Vagina (tissue), 2 donors: ENCODE results near the gene RPL13A.

Source experiments
- POLR2A ChIP-seq, 2 donors: fragments of 450-650 bp; IDR thresholded peaks; one replicate each; pipeline ENCODE4 v1.6.1; 2017; ENCODE audit warnings: antibody characterized with exemption in 2 of 2, mild to moderate bottlenecking in 2 of 2, moderate library complexity in 2 of 2
- POLR2AphosphoS5 ChIP-seq, 2 donors: sonication (generic); formaldehyde crosslinking; IDR thresholded peaks; one replicate each; pipeline ENCODE4 v1.9.0; 2017; ENCODE audit warnings: antibody characterized with exemption in 2 of 2, mild to moderate bottlenecking in 2 of 2, low read depth in 1 of 2; ENCODE audit not compliant: insufficient read depth in 1 of 2
- TF ChIP-seq, protein P1 (sequence below), 3 experiments: fragments of 450-650 bp in 2 of 3; fragments of 200-600 bp in 1 of 3; sonication (generic) in 1 of 3; IDR thresholded peaks; one replicate each; pipeline ENCODE4 v1.5.1; 2017 to 2019; ENCODE audit warnings: antibody characterized with exemption in 3 of 3, mild to moderate bottlenecking in 2 of 3, moderate library complexity in 2 of 3

DNA sequence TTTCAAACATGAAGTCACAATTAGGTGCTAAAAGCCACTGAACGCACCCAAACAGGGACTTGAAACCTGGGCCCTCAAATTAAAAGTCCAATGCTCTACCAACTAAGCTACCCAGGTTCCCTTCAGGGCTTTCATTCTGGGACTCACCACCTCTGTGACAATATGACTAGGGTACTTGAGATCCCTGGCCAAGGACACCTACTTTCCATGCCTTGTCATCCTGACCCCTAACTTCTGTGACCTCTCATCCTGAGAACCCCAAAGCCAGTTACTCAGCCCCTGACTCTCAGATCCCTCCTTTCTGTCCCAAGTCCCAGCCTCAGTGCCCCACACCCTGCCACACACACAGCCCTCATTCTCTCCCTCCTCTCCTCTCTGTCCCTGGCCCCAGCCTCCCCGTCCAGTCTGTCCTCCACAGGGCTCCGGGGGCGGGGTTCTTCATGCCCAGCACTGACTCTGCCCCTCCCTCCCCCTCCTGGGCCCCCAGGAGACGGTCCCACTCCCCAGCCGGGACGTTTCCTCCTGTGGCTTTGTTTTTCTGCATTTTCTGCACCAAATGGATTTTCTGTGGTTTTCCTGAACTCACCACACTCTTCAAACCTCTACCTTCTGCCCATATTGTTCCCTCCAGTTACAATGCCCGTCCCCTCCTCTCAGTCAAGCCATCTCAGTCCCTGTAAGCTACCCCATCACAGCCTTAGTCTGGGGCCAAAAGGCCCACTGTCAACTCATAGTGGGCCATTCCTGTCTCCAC, 47.4 kb downstream of the RPL13A start:
- TF ChIP-seq, protein P1, sequence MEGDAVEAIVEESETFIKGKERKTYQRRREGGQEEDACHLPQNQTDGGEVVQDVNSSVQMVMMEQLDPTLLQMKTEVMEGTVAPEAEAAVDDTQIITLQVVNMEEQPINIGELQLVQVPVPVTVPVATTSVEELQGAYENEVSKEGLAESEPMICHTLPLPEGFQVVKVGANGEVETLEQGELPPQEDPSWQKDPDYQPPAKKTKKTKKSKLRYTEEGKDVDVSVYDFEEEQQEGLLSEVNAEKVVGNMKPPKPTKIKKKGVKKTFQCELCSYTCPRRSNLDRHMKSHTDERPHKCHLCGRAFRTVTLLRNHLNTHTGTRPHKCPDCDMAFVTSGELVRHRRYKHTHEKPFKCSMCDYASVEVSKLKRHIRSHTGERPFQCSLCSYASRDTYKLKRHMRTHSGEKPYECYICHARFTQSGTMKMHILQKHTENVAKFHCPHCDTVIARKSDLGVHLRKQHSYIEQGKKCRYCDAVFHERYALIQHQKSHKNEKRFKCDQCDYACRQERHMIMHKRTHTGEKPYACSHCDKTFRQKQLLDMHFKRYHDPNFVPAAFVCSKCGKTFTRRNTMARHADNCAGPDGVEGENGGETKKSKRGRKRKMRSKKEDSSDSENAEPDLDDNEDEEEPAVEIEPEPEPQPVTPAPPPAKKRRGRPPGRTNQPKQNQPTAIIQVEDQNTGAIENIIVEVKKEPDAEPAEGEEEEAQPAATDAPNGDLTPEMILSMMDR (IDR thresholded peaks at IDR 0.05) = no peak
- no peak for TF ChIP-seq POLR2A (IDR thresholded peaks at IDR 0.05)
- TF ChIP-seq POLR2AphosphoS5 (IDR thresholded peaks at IDR 0.05; ENCODE audit: insufficient read depth in 1 of 2, low read depth in 1 of 2) = no peak
